HepG2 (cell line): ENCODE data around the gene PLD3. TPM values are rescaled to one million over a fixed set of nuclear protein-coding genes. Genes with fewer than 3 reads are reported as not detected.

Experiments
- ATAC-seq: fragments of 200-7000 bp; cut with Tn5 transposase; 3 replicates; pipeline ENCODE4 v1.9.1; 2020; ENCODE audit warnings: mild to moderate bottlenecking, moderate library complexity
- BruUV-seq: library from RNA; stranded (reverse); fragments of 400-500 nt; replicated peaks from 2 replicates; lab custom pipeline; 2021; lab: Mats Ljungman, UMichigan
- CTCF ChIA-PET: fragments of 300-600 bp; formaldehyde crosslinking; extraction: SDS; loops from one replicate; lab custom pipeline; 2021; ENCODE audit warnings: low total read pairs, inconsistent platforms, low intra/inter-chr PET ratio; lab: Yijun Ruan, JAX
- POLR2A ChIA-PET: fragments of 350-600 bp; sonication (Branson Sonifier 250); formaldehyde crosslinking; loops from one replicate; lab custom pipeline; 2020; ENCODE audit warnings: antibody characterized with exemption, inconsistent platforms; lab: Yijun Ruan, JAX
- DNase-seq: peaks from one replicate; pipeline ENCODE4 v3.0.0-alpha.2; 2015; ENCODE audit warnings: low spot score
- FAIRE-seq: peaks from 3 replicates; lab custom pipeline; 2011; peaks lifted over from hg19 to GRCh38; lab: Jason Lieb, UNC
- H2AFZ ChIP-seq: one replicate; pipeline ENCODE4 v1.6.1; 2011; ENCODE audit warnings: low read length, inconsistent platforms
- H3K27ac ChIP-seq: fragments of 300-600 bp; 3 replicates; pipeline ENCODE4 v1.8.0; 2011; ENCODE audit warnings: mixed run types, mild to moderate bottlenecking, mixed read lengths, low read length, inconsistent platforms; ENCODE audit not compliant: insufficient read depth; ENCODE audit errors: extremely low read length
- H3K27me3 ChIP-seq, 2 experiments: fragments of 200-600 bp in 1 of 2; 2 replicates in 1 of 2; 3 replicates in 1 of 2; pipeline versions ENCODE4 v1.6.0 to v1.8.0; 2011; ENCODE audit warnings: low read length in 2 of 2, mild to moderate bottlenecking in 2 of 2, moderate library complexity in 2 of 2, inconsistent platforms in 1 of 2; ENCODE audit not compliant: insufficient read depth in 2 of 2, control insufficient read depth in 1 of 2
- H3K36me3 ChIP-seq, 2 experiments: fragments of 200-600 bp in 1 of 2; replicated peaks in 1 of 2; 2 replicates in 1 of 2; 3 replicates in 1 of 2; pipeline versions ENCODE4 v1.5.1 to v1.8.0; 2011; ENCODE audit warnings: low read length in 2 of 2, inconsistent platforms in 1 of 2; ENCODE audit not compliant: insufficient read depth in 2 of 2, control insufficient read depth in 1 of 2
- H3K4me1 ChIP-seq: 2 replicates; pipeline ENCODE4 v1.5.1; 2012; ENCODE audit warnings: low read length, inconsistent platforms; ENCODE audit not compliant: insufficient read depth
- H3K4me2 ChIP-seq: 2 replicates; pipeline ENCODE4 v1.6.0; 2011; ENCODE audit warnings: low read depth, low read length, inconsistent platforms
- H3K4me3 ChIP-seq, 3 experiments: fragments of 200-600 bp in 1 of 3; sonication (generic), shearing (Covaris generic) in 1 of 3; replicated peaks in 1 of 3; 2 replicates each; pipeline ENCODE4 v1.5.1; 2011 to 2016; ENCODE audit warnings: low read length in 3 of 3, inconsistent platforms in 2 of 3, low read depth in 2 of 3, mild to moderate bottlenecking in 2 of 3, control low read depth in 1 of 3, mixed read lengths in 1 of 3; ENCODE audit not compliant: insufficient read depth in 1 of 3
- H3K79me2 ChIP-seq: one replicate; pipeline ENCODE4 v1.6.1; 2011; ENCODE audit warnings: low read length, inconsistent platforms; ENCODE audit not compliant: insufficient read depth
- H3K9ac ChIP-seq: 2 replicates; pipeline ENCODE4 v1.6.0; 2011; ENCODE audit warnings: mild to moderate bottlenecking, low read depth, low read length, inconsistent platforms; ENCODE audit not compliant: insufficient read depth
- H3K9me3 ChIP-seq: 2 replicates; pipeline ENCODE4 v1.5.1; 2012; ENCODE audit warnings: mild to moderate bottlenecking, low read length
- H4K20me1 ChIP-seq: 2 replicates; pipeline ENCODE4 v1.6.0; 2011; ENCODE audit warnings: inconsistent platforms, mild to moderate bottlenecking, low read length, moderate library complexity; ENCODE audit not compliant: insufficient read depth
- CEBPB ChIP-seq: IDR thresholded peaks from 2 replicates; pipeline ENCODE4 v1.6.1; 2011; ENCODE audit warnings: low read depth, low read length, improper control_type of control experiment, borderline replicate concordance
- HMGA1 ChIP-seq: sonication (generic); formaldehyde crosslinking; conservative IDR thresholded peaks from 2 replicates; pipeline ENCODE4 v1.4.0; 2020; ENCODE audit warnings: missing genetic modification reagents
- PRDM10 ChIP-seq: sonication (generic); formaldehyde crosslinking; IDR thresholded peaks from 2 replicates; pipeline ENCODE4 v1.4.0; 2020; ENCODE audit warnings: low read depth, missing genetic modification reagents
- SIN3A ChIP-seq: IDR thresholded peaks from 2 replicates; pipeline ENCODE4 v1.6.1; 2011; ENCODE audit warnings: low read depth, mild to moderate bottlenecking, control low read depth, low read length, borderline replicate concordance
- SRF ChIP-seq: IDR thresholded peaks from 2 replicates; pipeline ENCODE4 v1.6.1; 2011; ENCODE audit warnings: mild to moderate bottlenecking, low read depth, low read length, moderate library complexity
- SRSF1 ChIP-seq: fragments of 200-400 bp; formaldehyde crosslinking; optimal IDR thresholded peaks from 2 replicates; pipeline ENCODE3; 2017; ENCODE audit warnings: mild to moderate bottlenecking, low read depth, low read length, moderate library complexity
- ZNF18 ChIP-seq: sonication (generic); formaldehyde crosslinking; IDR thresholded peaks from 2 replicates; pipeline ENCODE4 v1.8.0; 2022; ENCODE audit warnings: mild to moderate bottlenecking, missing genetic modification reagents; ENCODE audit not compliant: insufficient replicate concordance
- ZNF296 ChIP-seq: sonication (generic); formaldehyde crosslinking; conservative IDR thresholded peaks from 2 replicates; pipeline ENCODE4 v1.5.0; 2020; ENCODE audit warnings: mild to moderate bottlenecking, missing genetic modification reagents
- ZNF512B ChIP-seq: sonication (generic); formaldehyde crosslinking; IDR thresholded peaks from 2 replicates; pipeline ENCODE4 v1.5.1; 2020; ENCODE audit warnings: missing genetic modification reagents, mild to moderate bottlenecking, borderline replicate concordance
- ZNF580 ChIP-seq: IDR thresholded peaks from 2 replicates; pipeline ENCODE4 v1.6.1; 2016; ENCODE audit warnings: low read depth, borderline replicate concordance
- ZNF75D ChIP-seq: sonication (generic); formaldehyde crosslinking; IDR thresholded peaks from 2 replicates; pipeline ENCODE4 v1.8.1; 2023; ENCODE audit warnings: missing genetic modification reagents, mild to moderate bottlenecking, borderline replicate concordance
- ZNF775 ChIP-seq: sonication (generic); formaldehyde crosslinking; IDR thresholded peaks from 2 replicates; pipeline ENCODE4 v1.4.0; 2020; ENCODE audit warnings: missing genetic modification reagents, mild to moderate bottlenecking, moderate library complexity, borderline replicate concordance
- WGBS: methylation state at CpG from one replicate; pipeline ENCODE4 v1.1.6; 2017; ENCODE audit warnings: low lambda C conversion rate; 5-methylcytosine and 5-hydroxymethylcytosine counted together
- in situ Hi-C: cut with HindIII; loops from 2 replicates; pipeline ENCODE4 v1.10.0; 2017; ENCODE audit warnings: low pct_unique_long_range_greater_than_20kb; ENCODE audit not compliant: extremely low pct_ligation_motif_present
- intact Hi-C: fragments of 100-400 bp; cut with micrococcal nuclease; formaldehyde crosslinking; loops from one replicate; pipeline ENCODE4 v1.10.0; 2022; ENCODE audit not compliant: unreplicated experiment
- polyA plus RNA-seq, 8 experiments: library from polyadenylated mRNA; depleted of rRNA in 3 of 8; stranded (reverse) in 7 of 8; unstranded in 1 of 8; fragments of >200 nt; fragmentation: Illumina TruSeq in 4 of 8; extraction: Trizol in 4 of 8; gene quantifications; 2 replicates each; pipeline versions ENCODE4 v1.2.1 to v1.2.3, GENCODE V29; 2011 to 2016; ENCODE audit warnings: low read depth in 4 of 8, missing spikeins in 1 of 8, mixed read lengths in 1 of 8; ENCODE audit not compliant: insufficient read depth in 1 of 8
- total RNA-seq, 5 experiments: library from RNA; depleted of rRNA; stranded (reverse); fragments of >200 nt; fragmentation: Illumina TruSeq; extraction: Trizol; gene quantifications; 2 replicates each; pipeline ENCODE4 v1.2.3, GENCODE V29; 2016; ENCODE audit warnings: low read depth in 1 of 5

PLD3 gene
- total and polyA plus RNA-seq, 2 of the 13 experiments (the other 11 are each of a cell fraction or from before 2014, with no cell fraction given), result 45.7 to 164 TPM

GRCh38 chr19:40393894-40394815 lies 45.7 kb downstream of the PLD3 start (continued):
- TF ChIP-seq ZNF580 (CRISPR knock-in tag) (no peak), PRDM10 (CRISPR knock-in tag) (no peak), HMGA1 (no peak), ZNF775 (no peak), SRF (no peak)

- Histone ChIP-seq H3K36me3 (no peaks in the 10 kb centered on the region), H2AFZ (no peak overlapping the region), H3K79me2 (no peaks in the 10 kb centered on the region), H3K9ac (no peak overlapping the region), H4K20me1 (no peaks in the 10 kb centered on the region), H3K4me1 (peaks cover 6% of the 10 kb centered on the region), H3K27me3 (peaks cover 10 to 35% of the 10 kb centered on the region in 2 experiments; a peak in 4 of 5 replicates), H3K27ac (no peak overlapping the region), H3K4me3 (no peak overlapping the region), H3K9me3 (no peaks in the 10 kb centered on the region), H3K4me2 (no peak overlapping the region)
- intact Hi-C loops (loop anchor here (5.0 kb wide), 1 partner anchor 88 kb away; no protein-coding TSS in a partner anchor), in situ Hi-C loops (no loop called here)
- ATAC-seq (no peak), FAIRE-seq (no peak), DNase-seq (no peak)
- BruUV-seq, result no TSS peak
- ChIA-PET CTCF (no interaction called here), POLR2A (interaction anchor here (1.5 kb wide), 1 partner anchor 9 kb away, joined by 3 read pairs; no protein-coding TSS in a partner anchor)
- WGBS, result 3% methylated on average over 3 of the region's 13 CpGs
- TF ChIP-seq CEBPB, result no peak
- no peak for TF ChIP-seq ZNF75D (CRISPR knock-in tag)
- TF ChIP-seq SRSF1, result no peak
- no peak for TF ChIP-seq ZNF18 (CRISPR knock-in tag)
- no peak for TF ChIP-seq ZNF296 (CRISPR knock-in tag)
- TF ChIP-seq SIN3A, result no peak
- TF ChIP-seq ZNF512B (CRISPR knock-in tag), result no peak
These were observed 46.3 kb downstream of the PLD3 start for GRCh38 chr19:40394816-40395210.
